NCI-H2107 treated with DMSO at 0.1 percent for 48 hours (cell line): ENCODE results near the gene BHMT.
"Not testable (repeated sequence)": the region's sequence is repeated elsewhere in the genome, so short reads cannot be mapped to it uniquely, and the experiment has no call there.

ENCODE experiments used
- DNase-seq: peaks from one replicate; lab custom pipeline; 2025; ENCODE audit not compliant: unreplicated experiment; lab: John Stamatoyannopoulos, UW

The BHMT gene

GRCh38 chr5:79111960-79112702 is 522 bp downstream of the BHMT start:
- no peak for DNase-seq

GRCh38 chr5:79112703-79113058 is 1.1 kb downstream of the BHMT start:
- DNase-seq = no peak

- DNase-seq = no peak
Measured at GRCh38 chr5:79119486-79119885, 7.9 kb downstream of the BHMT start.

GRCh38 chr5:79120221-79120620 is 8.6 kb downstream of the BHMT start:
- no peak for DNase-seq

- no peak for DNase-seq
Measured at GRCh38 chr5:79122973-79123372, 11.4 kb downstream of the BHMT start.

GRCh38 chr5:79124607-79125006 is 13.0 kb downstream of the BHMT start:
- no peak for DNase-seq

GRCh38 chr5:79130781-79131180 is 19.2 kb downstream of the BHMT start:
- no peak for DNase-seq

GRCh38 chr5:79133121-79133656 is 21.6 kb downstream of the BHMT start:
- peak; percentile 30 for DNase-seq

GRCh38 chr5:79133657-79134451 is 22.2 kb downstream of the BHMT start:
- DNase-seq = peak; percentile 59

GRCh38 chr5:79135790-79136553 is 24.4 kb downstream of the BHMT start:
- DNase-seq = no peak

- no peak for DNase-seq
Measured at GRCh38 chr5:79136618-79137017, 25.0 kb downstream of the BHMT start.

GRCh38 chr5:79140553-79140952 is 28.9 kb downstream of the BHMT start:
- no peak for DNase-seq

- no peak for DNase-seq
Measured at GRCh38 chr5:79143684-79144379, 32.2 kb downstream of the BHMT start.

- DNase-seq = no peak
Measured at GRCh38 chr5:79147076-79147475, 35.5 kb downstream of the BHMT start.

GRCh38 chr5:79149433-79149832 is 37.8 kb downstream of the BHMT start:
- no peak for DNase-seq

- DNase-seq = no peak
Measured at GRCh38 chr5:79151942-79152671, 40.5 kb downstream of the BHMT start.

- DNase-seq = no peak
Measured at GRCh38 chr5:79157305-79157704, 45.7 kb downstream of the BHMT start.

GRCh38 chr5:79161647-79162046 is 50.0 kb downstream of the BHMT start:
- not testable (repeated sequence) for DNase-seq

GRCh38 chr5:79168031-79168430 is 56.4 kb downstream of the BHMT start:
- DNase-seq = no peak

- no peak for DNase-seq
Measured at GRCh38 chr5:79170661-79171060, 59.1 kb downstream of the BHMT start.
